GM12872 (cell line): Measurements from ENCODE around the gene PTPRG.

Source experiments
- TF ChIP-seq, protein P1 (sequence below): IDR thresholded peaks from 3 replicates; pipeline ENCODE4 v1.5.1; 2011; ENCODE audit warnings: low read depth, mild to moderate bottlenecking, low read length, moderate library complexity; ENCODE audit not compliant: insufficient read depth

Gene PTPRG

DNA sequence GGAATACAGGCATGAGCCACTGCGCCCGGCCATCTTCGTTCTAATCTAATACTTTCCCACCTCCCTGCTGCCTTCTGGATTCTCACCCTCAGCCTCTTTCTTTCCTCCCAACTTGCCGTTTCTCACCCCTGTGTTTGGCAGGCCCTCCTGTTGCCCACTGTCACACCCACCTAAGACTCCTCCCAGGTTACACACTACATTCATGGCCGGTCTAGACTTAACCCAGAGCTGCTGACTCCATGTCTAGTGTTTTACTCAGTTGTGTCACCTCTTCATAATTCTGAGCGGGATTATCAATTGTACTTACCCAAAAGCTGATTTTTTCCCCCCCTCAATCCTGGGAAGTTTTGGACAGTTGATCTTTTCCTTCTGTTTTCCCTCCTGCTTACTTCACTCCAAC lies 588.2 kb downstream of the PTPRG start:
- TF ChIP-seq, protein P1, sequence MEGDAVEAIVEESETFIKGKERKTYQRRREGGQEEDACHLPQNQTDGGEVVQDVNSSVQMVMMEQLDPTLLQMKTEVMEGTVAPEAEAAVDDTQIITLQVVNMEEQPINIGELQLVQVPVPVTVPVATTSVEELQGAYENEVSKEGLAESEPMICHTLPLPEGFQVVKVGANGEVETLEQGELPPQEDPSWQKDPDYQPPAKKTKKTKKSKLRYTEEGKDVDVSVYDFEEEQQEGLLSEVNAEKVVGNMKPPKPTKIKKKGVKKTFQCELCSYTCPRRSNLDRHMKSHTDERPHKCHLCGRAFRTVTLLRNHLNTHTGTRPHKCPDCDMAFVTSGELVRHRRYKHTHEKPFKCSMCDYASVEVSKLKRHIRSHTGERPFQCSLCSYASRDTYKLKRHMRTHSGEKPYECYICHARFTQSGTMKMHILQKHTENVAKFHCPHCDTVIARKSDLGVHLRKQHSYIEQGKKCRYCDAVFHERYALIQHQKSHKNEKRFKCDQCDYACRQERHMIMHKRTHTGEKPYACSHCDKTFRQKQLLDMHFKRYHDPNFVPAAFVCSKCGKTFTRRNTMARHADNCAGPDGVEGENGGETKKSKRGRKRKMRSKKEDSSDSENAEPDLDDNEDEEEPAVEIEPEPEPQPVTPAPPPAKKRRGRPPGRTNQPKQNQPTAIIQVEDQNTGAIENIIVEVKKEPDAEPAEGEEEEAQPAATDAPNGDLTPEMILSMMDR: no peak

DNA sequence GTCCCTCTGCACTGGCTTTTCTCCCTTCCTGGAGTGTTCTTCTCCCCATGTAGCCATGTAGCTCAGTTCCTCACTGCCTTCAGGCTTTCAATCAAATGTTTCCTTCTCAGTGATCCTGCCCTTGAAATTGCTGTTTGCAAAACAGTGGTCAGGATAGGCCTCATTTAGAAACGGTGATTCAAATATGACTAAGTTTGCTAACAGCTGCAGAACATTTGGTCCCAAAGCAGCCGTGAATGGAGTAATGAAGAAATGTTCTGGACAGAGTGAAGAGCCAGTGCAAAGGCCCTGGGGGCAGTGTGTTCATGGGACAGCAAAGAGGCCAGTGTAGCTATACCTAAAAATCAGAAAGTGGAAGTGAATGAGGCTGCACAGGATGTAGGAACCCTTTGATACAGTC lies 588.6 kb downstream of the PTPRG start:
- TF ChIP-seq, protein P1: no peak

DNA sequence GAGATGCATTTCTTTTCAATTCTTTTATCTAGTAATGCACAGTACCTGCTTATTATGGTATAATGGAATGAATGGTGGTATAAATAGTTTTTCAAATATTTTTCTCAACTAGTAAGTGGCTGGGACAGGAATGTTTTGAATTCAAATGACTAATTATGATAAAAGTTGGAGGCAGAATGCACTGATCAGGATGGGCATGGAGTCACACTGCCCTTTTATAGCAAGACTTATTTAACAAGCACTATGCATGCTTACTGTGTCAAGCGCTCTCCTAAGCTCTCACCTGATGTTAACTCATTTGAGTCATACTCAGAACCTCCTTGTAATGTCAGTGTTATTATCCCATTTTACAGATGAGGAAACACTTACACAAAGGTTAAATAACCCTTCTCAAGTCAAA lies 590.2 kb downstream of the PTPRG start:
- TF ChIP-seq, protein P1: no peak

DNA sequence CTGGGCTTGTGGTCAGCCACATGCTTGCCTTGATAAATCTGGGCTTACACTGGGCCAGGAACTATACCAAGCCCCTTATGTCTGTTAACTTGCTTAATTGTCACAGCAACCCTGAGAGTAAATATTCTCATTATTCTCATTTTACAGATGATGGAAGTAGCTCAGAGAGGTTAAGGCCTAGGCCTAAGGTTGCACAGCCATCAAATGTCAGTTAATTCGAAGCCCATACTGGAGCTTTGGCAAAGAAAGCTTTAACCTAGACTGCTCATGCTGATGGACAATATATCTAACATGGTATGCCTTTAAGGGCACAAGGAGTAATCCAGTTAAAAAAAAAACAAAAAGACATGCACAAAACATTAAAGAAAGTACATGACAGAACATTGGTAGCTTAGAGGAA lies 591.9 kb downstream of the PTPRG start:
- TF ChIP-seq, protein P1: no peak

DNA sequence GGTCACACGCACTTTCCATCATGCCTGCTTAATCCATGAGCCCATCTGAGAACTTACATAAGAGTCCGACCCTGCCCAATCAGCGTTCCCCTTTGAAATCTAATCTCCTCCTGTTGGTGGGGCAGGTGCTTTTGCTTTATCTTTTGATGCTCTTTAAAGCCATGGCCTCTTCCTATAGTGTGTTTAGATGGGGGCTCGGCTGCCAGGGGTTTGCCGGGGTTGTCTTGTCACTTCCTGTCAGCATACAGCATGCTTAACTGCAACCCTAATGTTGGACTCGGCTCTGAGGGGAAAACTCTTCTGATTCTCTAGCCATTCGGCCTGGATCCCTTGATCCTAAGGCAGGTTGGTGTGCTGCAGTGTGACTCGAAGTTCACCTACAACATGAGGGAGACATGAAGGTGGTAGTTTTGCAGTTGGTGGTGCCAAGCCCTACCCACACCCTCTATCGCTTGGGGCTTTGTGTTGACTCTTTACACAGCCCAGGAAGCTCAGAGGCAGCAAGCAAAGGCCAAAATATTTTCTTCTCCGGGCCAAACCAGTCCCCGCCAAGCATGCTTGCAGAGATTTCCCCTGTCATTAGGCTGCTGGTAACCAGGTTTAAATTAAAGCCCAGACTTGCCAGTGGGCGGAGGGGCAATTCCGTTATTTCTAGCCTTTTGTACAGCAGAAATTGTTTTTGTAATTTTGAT lies 593.2 kb downstream of the PTPRG start:
- TF ChIP-seq, protein P1: no peak

DNA sequence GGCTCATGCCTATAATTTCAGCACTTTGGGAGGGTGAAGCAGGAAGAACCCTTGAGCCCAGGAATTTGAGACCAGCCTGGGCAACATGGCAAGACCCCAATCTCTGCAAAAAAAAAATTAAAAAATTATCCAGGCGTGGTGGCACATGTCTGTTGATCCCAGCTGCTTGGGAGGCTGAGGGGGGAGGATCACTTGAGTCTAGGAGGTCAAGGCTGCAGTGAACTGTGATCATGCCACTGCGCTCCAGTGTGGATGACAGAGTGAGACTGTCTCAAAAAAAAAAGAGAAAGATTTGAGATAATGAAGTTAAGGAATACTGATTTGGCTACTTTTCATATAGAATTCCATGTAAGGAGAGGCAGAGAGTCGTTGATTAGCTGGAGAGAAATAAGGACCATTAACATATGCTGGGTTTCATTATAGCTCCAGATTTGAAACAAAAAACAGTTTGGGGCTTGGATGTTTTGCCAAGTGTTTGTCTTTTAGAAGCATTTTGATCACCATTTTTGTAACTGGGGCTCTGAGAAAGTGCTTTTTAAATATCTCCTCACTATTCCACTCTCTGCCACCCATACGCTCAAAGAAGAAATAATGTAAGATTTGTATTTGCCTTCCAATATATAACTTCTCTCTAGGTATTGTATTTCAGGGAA lies 597.8 kb downstream of the PTPRG start:
- TF ChIP-seq, protein P1: no peak

DNA sequence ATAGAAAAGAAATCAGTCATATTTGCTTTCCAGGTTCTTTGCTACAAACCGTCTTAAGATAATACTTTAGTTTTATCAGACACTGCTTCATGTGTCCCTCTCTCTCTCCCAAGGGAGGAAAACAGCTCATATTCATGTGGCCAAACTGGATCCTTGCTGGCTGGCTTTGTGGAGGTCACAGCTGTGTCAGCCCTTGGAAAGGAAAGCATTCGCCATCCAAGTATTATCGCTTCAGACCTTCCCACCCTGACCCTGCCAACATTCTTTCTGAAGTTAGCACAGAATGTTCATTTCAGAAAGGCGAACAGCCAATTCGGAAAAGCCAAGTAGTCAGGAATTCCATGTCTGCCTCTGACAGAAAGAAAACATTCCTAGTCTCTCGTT lies 598.3 kb downstream of the PTPRG start:
- TF ChIP-seq, protein P1: no peak
